Inflammatory macrophage (primary cell): Measurements from ENCODE around the gene RPS18.
"Not testable (repeated sequence)": the region's sequence is repeated elsewhere in the genome, so short reads cannot be mapped to it uniquely, and the experiment has no call there.

ENCODE experiments used
- DNase-seq, 2 donors: peaks; one replicate each; pipeline ENCODE4 v3.0.0-alpha.2; 2020 to 2022

Gene RPS18

GRCh38 chr6:33272275-33273128, 627 bp downstream of the RPS18 start:
- no peak for DNase-seq

DNA sequence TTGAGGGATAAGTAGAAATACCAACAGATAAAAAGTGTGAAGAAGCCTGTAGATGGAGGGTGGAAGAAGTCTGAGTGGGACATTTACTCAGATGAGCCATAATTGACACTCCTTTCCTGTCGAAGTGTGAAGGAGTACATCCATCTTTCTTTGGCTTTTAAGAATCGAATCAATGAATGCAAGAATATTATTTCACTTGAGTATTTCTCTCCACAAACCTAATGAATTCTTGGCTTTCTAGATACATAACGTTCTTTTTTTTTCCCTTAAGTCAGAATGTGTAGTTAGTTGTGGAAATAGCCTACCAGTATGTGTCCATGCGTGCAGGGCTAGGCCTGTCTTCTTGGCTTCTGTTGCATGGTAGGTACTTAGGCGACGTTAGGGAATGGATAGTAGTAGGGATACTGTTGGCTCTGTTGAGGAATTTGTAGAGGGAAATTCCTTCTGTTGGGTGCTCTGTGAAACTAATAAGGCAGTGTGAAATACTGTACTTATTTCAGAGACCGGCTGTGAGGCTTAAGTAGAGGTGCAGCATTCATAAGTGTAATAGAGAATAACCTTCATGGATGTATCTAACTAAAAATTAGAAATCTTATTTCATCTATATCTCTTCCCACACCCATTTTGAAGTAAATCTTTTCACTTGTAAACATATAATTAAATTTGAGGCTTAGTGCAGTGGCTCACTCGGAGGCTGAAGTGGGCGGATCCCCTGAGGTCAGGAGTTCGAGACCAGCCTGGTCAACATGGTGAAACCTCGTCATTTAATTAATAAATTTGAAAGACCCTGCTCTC, 1.5 kb downstream of the RPS18 start:
- DNase-seq = no peak

- no peak for DNase-seq
Observed at GRCh38 chr6:33273924-33274902, 2.3 kb downstream of the RPS18 start.

GRCh38 chr6:33275795-33276580, 4.1 kb downstream of the RPS18 start:
- not testable (repeated sequence) for DNase-seq

GRCh38 chr6:33276581-33276863, 4.6 kb downstream of the RPS18 start:
- DNase-seq = no peak

DNA sequence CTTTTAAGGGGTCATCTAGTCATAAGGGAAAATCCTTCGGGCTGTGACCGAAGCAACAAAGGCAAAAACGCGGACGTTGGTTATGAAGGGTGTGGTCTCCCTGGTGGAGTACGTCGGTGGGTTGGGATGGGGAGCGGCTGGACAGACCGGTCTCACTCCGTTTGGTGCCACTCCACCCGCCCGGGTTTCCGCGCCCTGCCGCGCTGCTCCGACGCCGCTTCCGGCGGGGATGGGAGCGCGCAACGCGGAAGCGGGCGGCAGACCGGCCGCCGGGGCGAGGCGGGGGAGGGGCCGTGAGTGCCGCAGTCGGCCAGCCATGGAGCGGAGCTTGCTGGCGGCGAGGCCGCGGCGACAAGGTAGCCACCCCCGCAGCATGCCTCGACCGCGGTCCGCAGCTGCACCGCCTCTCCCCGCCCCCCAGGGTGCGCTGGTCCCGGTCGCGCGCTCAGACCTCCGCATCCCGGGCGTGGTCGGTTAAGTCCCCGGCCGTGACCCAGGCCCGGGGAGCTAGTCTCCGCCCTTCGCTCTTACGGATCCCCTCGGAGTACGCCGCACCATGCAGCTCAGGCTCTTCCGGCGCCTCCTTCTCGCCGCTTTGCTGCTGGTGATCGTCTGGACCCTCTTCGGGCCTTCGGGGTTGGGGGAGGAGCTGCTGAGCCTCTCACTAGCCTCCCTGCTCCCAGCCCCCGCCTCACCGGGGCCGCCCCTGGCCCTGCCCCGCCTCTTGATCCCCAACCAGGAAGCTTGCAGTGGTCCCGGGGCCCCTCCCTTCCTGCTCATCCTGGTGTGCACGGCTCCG, 5.2 kb downstream of the RPS18 start, which contains the start of gene B3GALT4:
B3GALT4 (plus strand) TSS at position 260 of the 799 bp plus-strand sequence; CDS start at position 557, 297 bp downstream.
- DNase-seq = peak; percentile 70 to 80

GRCh38 chr6:33277663-33278391, 6.0 kb downstream of the RPS18 start:
- no peak for DNase-seq

DNA sequence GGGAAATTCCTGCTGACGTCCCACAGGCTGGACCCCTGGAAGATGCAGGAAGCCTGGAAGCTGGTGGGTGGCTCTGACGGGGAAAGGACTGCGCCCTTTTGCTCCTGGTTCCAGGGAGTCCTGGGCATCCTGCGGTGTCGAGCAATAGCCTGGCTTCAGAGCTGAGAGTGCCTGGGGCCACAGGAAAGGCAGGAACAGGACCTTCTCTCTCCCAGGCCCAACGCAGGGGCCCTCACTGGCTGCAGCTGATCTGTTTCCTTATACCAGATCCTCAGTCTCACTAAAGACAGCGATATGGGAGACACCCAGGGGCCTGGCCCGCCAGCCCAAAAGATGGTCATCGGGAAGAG, 6.5 kb downstream of the RPS18 start:
- DNase-seq = no peak

DNA sequence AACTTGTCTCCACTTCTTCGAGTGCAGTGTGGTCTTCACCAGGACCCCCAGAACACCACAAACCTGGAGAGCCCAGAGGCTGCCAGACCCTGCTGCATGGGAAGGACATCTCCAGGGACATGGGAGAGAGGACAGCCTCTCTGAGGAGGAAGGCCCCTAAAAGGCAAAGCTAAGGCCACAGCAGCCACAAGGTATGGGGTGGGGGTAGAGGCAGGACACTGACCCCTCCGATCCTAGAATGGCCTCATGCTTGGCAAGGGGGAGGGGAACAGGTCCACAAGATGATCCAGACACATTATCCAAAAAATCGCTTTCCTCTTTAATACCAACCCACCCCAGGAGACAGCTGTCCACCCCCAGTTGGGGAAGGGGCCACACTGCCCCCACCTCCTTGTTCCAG, 6.9 kb downstream of the RPS18 start:
- no peak for DNase-seq

- peak; percentile 20 to 31 for DNase-seq
Observed at GRCh38 chr6:33279257-33279695, 7.4 kb downstream of the RPS18 start.

- peak; percentile 35 to 48 for DNase-seq
Observed at GRCh38 chr6:33279971-33280511, 8.2 kb downstream of the RPS18 start.

DNA sequence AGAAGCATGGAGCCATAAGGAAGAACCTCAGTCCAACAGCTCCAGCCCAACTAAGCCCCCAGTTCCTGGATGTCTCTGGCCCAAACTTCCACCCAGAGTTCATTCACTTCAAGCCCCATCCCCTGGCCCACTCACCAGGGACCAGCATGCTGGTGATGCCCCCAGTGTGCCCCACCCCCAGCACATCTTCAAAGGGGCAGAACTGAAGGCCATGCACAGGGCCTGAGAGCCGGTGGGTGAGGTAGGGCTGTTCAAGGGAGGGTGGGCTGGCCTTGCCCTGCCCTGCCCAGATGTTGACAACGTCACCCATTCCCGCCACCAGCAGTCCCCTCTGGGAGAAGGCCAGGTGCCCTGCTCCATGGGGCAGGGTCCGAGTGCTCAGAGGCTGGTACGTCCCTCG, 8.7 kb downstream of the RPS18 start:
- DNase-seq = no peak

GRCh38 chr6:33285214-33285613, 13.3 kb downstream of the RPS18 start:
- DNase-seq = not testable (repeated sequence)

DNA sequence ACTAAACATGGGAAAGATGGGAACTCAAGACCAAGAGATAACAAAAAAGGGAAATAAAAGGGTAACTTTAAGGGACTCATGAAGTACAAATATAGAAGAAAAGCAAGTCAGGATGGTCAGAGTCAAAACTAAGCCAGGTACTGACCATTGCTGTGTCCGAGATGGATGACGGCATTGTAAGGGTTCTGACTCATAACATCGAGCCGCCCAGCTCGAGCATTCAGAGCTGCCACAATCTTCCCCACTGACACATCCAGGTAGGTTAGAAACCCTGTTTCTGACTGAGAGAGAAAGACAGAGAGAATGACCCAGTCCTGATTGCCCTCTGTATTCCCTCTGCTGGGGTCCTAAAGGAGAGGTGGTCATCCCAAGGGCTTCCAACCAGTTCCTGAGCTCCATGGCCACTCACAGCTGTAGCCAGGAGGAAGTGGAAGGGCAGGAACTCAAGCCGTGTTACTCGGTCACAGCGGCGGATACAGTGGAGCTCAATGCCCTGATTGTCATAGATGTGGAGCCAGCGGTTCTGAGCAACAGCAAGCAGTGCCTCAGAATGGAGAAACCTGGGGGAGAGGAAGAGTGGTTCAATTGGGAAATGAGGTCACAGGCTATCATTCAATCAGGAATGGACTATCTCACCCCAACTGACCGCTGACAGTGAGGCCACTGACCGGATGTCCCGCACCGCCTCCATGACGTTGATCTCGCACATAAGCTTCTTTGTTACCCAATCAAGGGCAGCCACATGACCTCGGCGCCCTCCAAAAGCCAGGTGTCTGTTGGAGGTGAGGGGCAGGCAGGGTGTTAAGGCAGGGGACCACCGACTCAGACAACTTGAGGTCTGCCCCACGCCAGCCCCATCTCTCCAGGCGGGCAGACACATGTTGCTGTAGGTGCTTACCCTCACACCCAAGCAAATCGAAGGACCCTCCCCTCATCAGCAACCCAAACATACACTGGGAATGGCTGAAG, 15.4 kb downstream of the RPS18 start:
- no peak for DNase-seq

- no peak for DNase-seq
Observed at GRCh38 chr6:33288141-33288920, 16.5 kb downstream of the RPS18 start.

- peak; percentile 90 for DNase-seq
Observed at GRCh38 chr6:33288921-33289783, 17.3 kb downstream of the RPS18 start, which contains the start of the genes PFDN6 and WDR46. Gene PFDN6, plus strand, starts transcription at chr6:33289601. Its CDS starts 256 bp downstream, at chr6:33289857. Gene WDR46, minus strand, starts transcription at chr6:33289239. Its CDS starts 69 bp downstream, at chr6:33289170.
